ENCODE results near the gene DUXB. TPM values are rescaled to one million over a fixed set of nuclear protein-coding genes. Genes with fewer than 3 reads are reported as not detected.

Gene DUXB
- total RNA-seq, 1 donor from 2014 or later, result not detected

DNA sequence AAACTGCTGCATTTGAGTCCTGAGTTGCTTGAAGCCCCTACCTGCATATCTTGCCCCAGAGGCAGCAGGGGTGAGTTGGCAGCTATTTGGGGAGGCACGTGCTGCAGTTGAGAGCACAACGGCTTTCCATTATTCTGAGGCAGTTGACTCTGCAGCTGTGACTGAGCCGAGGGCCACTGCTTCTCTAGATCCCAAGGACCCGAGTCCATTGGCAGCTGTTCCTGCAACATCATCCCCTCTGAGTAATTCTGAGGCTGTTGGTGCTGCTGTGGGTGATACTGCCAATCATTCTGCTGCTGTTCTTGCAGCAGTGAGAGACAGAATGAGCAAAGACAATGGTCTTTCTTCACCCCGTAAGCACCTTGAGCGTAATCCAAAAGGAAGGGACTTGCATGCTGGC, 40.9 kb downstream of the DUXB start:
- no peak for ATAC-seq

GRCh38 chr16:75658175-75658574, 43.1 kb downstream of the DUXB start:
- no peak for ATAC-seq

DNA sequence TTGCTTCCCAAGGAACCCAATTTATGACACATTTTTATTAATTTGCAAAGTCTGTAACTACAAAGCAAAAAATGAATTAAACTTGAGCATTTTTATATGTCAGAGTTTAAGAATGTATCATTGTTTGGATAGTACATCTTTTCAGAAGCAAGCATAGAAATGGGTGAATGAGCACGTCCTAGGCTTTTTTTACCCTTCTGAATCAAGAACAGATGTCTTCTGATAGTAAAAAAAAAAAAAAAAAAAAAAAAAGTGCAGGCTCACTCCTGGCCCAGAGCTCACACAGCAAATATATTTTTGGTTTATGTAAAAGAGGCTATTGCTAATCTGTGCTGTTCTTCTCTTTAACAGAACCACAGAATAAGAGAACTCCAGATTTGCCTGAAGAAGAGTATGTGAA, 47.3 kb downstream of the DUXB start:
- no peak for ATAC-seq

- peak; percentile 63 for ATAC-seq
Measured at GRCh38 chr16:75648265-75649076, 52.8 kb downstream of the DUXB start.

DNA sequence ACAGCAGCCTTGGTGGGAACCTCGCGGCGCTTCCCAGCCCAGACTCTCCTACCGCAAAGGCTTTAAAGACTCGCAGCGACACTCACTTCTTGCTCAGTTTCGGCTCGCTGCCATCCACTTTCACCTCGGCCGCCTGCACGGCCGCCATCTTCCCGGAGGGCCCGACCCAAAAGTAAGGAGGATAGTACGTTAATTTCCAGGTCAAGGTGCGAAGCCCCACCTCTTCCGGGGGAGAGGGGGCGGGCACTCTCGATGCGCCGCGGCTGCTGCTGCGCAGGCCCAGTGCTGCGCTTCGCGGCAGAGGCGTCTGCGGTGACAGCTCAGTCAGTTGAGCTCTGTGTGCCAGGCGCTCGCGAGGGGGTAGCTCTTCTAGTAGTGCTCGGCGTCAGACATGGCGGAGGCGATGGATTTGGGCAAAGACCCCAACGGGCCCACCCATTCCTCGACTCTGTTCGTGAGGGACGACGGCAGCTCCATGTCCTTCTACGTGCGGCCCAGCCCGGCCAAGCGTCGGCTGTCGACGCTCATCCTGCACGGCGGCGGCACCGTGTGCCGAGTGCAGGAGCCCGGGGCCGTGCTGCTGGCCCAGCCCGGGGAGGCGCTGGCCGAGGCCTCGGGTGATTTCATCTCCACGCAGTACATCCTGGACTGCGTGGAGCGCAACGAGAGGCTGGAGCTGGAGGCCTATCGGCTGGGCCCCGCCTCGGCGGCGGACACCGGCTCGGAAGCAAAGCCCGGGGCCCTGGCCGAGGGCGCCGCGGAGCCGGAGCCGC, 53.6 kb downstream of the DUXB start, which contains the start of the genes KARS1 and TERF2IP:
KARS1 (minus strand) TSS at position 174 of the 773 bp plus-strand sequence; CDS start at position 148, 26 bp downstream.
TERF2IP (plus strand) TSS at position 282 of the 773 bp plus-strand sequence; CDS start at position 392, 110 bp downstream.
- ATAC-seq, result peak; percentile 98

- peak; percentile 30 for ATAC-seq
Measured at GRCh38 chr16:75647112-75647491, 54.2 kb downstream of the DUXB start.

- no peak for ATAC-seq
Measured at GRCh38 chr16:75644240-75645012, 56.8 kb downstream of the DUXB start.

Other genes with a start within 250 kb of the DUXB start
- gene TMEM170A, start 236.8 kb downstream of the DUXB start, total RNA-seq, result 11.1 TPM
- 4.6 TPM for gene CHST6, start 206.0 kb downstream of the DUXB start, total RNA-seq
- not detected for gene CHST5, start 165.4 kb downstream of the DUXB start, total RNA-seq
- 3.1 TPM for gene TMEM231, start 145.2 kb downstream of the DUXB start, total RNA-seq
- gene GABARAPL2, start 135.1 kb downstream of the DUXB start, total RNA-seq, result 47.7 TPM
- 25.5 TPM for gene ADAT1, start 78.2 kb downstream of the DUXB start, total RNA-seq
- 91.9 TPM for gene KARS1, start 53.8 kb downstream of the DUXB start, total RNA-seq
- gene TERF2IP, start 53.7 kb downstream of the DUXB start, total RNA-seq, result 23.4 TPM
- not detected for gene CPHXL2, start 24.5 kb downstream of the DUXB start, total RNA-seq
- not detected for gene CPHXL, start 25.0 kb upstream of the DUXB start, total RNA-seq

All from esophagus mucosa (tissue), 1 donor.